ENCODE data around the gene PCDH12.

PCDH12 gene

GRCh38 chr5:141902015-141902814 is 55.8 kb downstream of the PCDH12 start:
- no peak overlapping the region for H3K9ac ChIP-seq (ENCODE audit: low read depth, low read length)
- peaks cover 59% of the 10 kb centered on the region for H3K27me3 ChIP-seq (ENCODE audit: control insufficient read depth, insufficient read depth, low read length)
- H3K9me3 ChIP-seq (replicated peaks; ENCODE audit: low read length): no peaks in the 10 kb centered on the region
- H3K4me3 ChIP-seq (ENCODE audit: low read length): no peak overlapping the region
- H3K4me2 ChIP-seq (ENCODE audit: low read length): no peak overlapping the region
- H3K4me1 ChIP-seq (ENCODE audit: control insufficient read depth, insufficient read depth, low read length): no peaks in the 10 kb centered on the region
- no peaks in the 10 kb centered on the region for H3K36me3 ChIP-seq (ENCODE audit: insufficient read depth, low read length)

- H3K36me3 ChIP-seq (ENCODE audit: insufficient read depth, low read length): no peaks in the 10 kb centered on the region
- peaks cover 54% of the 10 kb centered on the region for H3K27me3 ChIP-seq (ENCODE audit: control insufficient read depth, insufficient read depth, low read length)
- no peak overlapping the region for H3K9ac ChIP-seq (ENCODE audit: low read depth, low read length)
- H3K4me2 ChIP-seq (ENCODE audit: low read length): no peak overlapping the region
- H3K4me1 ChIP-seq (ENCODE audit: control insufficient read depth, insufficient read depth, low read length): no peaks in the 10 kb centered on the region
- H3K9me3 ChIP-seq (replicated peaks; ENCODE audit: low read length): no peaks in the 10 kb centered on the region
- H3K4me3 ChIP-seq (ENCODE audit: low read length): no peak overlapping the region
Measured at GRCh38 chr5:141898448-141899049, 59.5 kb downstream of the PCDH12 start.

DNA sequence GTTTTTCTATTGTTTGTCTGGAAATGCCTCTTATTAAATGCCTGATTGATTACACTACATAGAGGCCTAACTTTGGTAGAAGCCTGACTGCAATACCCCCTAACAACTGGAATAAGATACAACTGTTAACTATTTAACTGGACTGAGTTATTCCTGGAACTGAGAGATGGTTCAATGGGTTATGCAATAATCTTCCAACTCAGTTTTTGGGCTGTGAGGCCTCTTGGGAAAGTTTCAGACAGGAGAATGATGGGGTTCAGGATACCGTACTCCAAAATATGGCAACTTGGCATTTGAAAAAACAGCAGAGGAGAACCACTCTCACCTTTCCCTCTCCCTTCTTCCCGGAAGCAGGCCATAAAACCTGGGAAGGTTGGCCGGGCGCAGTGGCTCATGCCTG is 60.6 kb downstream of the PCDH12 start:
- peaks cover 44% of the 10 kb centered on the region for H3K27me3 ChIP-seq (ENCODE audit: control insufficient read depth, insufficient read depth, low read length)
- no peak overlapping the region for H3K9ac ChIP-seq (ENCODE audit: low read depth, low read length)
- H3K4me3 ChIP-seq (ENCODE audit: low read length): no peak overlapping the region
- no peaks in the 10 kb centered on the region for H3K36me3 ChIP-seq (ENCODE audit: insufficient read depth, low read length)
- no peaks in the 10 kb centered on the region for H3K4me1 ChIP-seq (ENCODE audit: control insufficient read depth, insufficient read depth, low read length)
- H3K9me3 ChIP-seq (replicated peaks; ENCODE audit: low read length): no peaks in the 10 kb centered on the region
- no peak overlapping the region for H3K4me2 ChIP-seq (ENCODE audit: low read length)
